ENCODE measurements around the gene BARHL2. TPM values are rescaled to one million over a fixed set of nuclear protein-coding genes. Genes with fewer than 3 reads are reported as not detected.

BARHL2 gene
- total RNA-seq, 6 experiments from 2014 or later = not detected

DNA sequence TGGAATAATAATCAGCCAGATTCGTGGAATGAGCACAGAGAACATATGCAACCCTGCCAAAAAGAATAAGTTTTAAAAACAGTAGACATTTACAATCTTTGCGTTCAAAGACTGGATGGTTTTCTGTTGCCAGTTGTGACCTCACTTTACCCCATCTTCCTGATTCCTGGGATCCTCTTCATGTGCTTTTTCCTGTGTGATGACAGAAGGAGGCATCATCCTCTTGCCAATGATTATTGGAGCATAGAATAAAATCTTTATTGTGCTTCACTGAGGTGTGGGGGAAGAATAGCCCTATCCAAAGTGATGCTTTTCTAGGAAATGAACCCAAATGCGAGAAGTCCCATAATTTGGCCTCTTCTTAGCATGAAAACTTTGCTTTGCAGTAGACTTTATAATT lies 15.0 kb upstream of the BARHL2 start:
- H3K4me3 ChIP-seq = no peak overlapping the region
- H3K27ac ChIP-seq = no peak overlapping the region
- WGBS (ENCODE audit: insufficient coverage, low coverage, low lambda C conversion rate, missing lambda C conversion rate) = 48% methylated on average over 3 of the region's 3 CpGs
- ATAC-seq (no peak), DNase-seq (no peak)
- H3K9me3 ChIP-seq = no peaks in the 10 kb centered on the region
- H3K36me3 ChIP-seq = no peaks in the 10 kb centered on the region
- TF ChIP-seq POLR2A (IDR thresholded peaks at IDR 0.05) = no peak
- TF ChIP-seq, protein P1, sequence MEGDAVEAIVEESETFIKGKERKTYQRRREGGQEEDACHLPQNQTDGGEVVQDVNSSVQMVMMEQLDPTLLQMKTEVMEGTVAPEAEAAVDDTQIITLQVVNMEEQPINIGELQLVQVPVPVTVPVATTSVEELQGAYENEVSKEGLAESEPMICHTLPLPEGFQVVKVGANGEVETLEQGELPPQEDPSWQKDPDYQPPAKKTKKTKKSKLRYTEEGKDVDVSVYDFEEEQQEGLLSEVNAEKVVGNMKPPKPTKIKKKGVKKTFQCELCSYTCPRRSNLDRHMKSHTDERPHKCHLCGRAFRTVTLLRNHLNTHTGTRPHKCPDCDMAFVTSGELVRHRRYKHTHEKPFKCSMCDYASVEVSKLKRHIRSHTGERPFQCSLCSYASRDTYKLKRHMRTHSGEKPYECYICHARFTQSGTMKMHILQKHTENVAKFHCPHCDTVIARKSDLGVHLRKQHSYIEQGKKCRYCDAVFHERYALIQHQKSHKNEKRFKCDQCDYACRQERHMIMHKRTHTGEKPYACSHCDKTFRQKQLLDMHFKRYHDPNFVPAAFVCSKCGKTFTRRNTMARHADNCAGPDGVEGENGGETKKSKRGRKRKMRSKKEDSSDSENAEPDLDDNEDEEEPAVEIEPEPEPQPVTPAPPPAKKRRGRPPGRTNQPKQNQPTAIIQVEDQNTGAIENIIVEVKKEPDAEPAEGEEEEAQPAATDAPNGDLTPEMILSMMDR (IDR thresholded peaks at IDR 0.05) = no peak
- peaks cover 0 to 15% (median 0%) of the 10 kb centered on the region in 4 donors for H3K4me1 ChIP-seq
- peaks cover 7 to 48% of the 10 kb centered on the region in 2 donors for H3K27me3 ChIP-seq
- intact Hi-C loops (cut with DNase I) = no loop called here

DNA sequence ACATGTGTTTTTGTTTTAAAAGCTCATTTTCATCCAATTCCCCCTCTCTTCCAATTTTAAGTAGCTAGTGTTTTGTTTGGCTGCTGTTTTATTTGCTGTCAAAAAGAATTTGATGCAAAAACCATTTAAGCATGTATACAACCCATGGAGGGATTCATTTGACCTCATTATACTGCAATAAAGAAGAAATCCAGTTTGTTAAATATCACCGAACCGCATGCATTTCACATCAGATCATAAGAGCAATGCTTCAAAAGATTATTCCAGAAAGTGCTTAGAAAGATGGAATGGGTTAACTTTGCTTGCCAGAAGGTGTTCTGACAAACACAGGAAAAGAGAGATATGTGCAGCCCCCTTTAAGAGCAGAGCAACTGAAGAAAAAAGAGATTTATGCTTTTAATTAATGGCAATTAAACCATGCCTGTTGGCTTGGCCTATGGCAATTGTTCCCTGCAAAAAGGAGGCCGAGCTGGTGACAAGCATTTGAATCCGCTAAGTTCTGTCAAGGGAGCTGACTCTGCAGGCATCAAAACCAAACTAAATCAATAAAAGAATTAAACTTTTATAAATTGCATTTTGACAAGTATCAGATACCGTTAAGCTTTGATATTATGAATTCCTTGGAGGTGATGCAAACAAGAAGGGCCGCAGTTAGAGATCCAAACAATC lies 14.4 kb upstream of the BARHL2 start:
- intact Hi-C loops (cut with DNase I) = no loop called here
- no peak overlapping the region for H3K4me3 ChIP-seq
- H3K27me3 ChIP-seq = peaks cover 7 to 54% of the 10 kb centered on the region in 2 donors
- H3K27ac ChIP-seq = no peak overlapping the region
- no peaks in the 10 kb centered on the region for H3K36me3 ChIP-seq
- H3K4me1 ChIP-seq = peaks cover 0 to 15% (median 0%) of the 10 kb centered on the region in 4 donors
- ATAC-seq (no peak), DNase-seq (no peak)
- TF ChIP-seq, protein P1 (IDR thresholded peaks at IDR 0.05) = no peak
- no peak for TF ChIP-seq POLR2A (IDR thresholded peaks at IDR 0.05)
- WGBS (ENCODE audit: insufficient coverage, low coverage, low lambda C conversion rate, missing lambda C conversion rate) = 48% methylated on average over 6 of the region's 6 CpGs
- no peaks in the 10 kb centered on the region for H3K9me3 ChIP-seq

DNA sequence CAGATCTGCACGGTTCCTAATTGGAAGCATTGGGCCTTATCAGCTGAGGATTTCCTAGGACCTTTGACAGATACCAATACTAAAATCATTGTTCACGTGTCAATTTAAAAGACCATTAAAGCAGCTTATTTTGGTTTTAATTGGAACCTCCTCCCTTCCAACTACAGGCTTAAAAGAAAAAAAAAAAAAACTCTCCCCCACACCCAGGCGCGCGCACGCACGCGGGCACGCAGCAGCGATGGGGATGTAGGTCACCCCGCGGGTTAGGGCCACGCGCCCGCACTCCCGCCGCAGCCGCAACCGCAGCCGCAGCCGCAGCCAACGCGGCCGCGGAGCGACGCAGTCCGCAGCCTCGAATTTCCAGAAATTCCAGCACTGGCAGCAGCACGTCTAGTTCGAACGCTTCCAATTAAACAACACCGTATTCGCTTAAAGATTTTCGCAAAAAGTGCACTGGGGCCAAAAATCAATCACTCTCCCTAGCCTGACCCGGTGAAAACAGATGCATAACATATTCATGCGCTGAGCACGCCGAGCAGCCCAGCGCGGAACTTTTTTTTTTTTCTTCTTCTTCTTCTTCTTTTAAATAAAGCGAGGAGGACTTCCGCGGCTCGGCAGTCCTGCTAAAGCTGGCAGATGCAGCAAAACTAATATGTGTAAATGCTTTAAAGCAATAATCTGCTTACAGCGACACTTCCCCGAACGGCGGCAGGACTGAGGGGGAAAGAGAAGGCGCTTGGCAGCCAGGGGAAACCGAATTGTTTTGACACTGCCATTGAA lies 13.3 kb upstream of the BARHL2 start:
- ATAC-seq = no peak

DNA sequence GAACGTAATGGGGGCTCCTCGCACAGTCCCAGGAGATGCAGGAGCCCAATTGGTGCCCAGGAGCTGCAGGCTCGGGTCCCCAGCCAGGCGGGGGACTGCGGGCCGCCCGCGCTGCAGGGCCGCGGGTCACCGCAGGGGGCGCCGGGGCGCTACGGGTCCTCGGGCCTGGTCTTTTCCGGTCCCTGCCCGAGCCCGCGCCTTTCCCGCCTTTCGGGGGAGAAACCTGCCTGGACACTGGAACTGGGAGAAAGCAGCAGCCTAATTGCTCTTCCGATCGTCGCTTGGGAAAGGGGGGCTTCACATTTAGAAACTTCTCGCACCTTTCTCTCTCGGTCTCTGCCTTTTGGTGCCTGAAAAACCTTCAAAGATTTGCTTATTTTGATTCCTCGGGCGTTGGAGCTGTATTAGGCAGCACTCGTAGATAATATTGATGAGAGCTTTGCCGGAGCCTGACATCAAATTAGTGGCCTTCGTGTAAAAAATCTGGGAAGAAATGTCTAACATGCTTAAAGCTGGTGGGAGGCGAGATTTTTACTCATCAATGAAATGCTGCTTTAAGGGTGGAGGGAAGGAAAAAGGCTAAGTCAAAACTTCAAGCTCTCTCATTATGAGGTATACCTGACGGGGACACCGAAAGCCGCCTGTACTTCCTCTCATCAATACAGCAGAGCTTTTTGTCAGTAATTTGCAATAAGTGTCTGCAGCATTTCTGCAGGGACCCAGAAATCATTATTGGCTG lies 12.6 kb upstream of the BARHL2 start:
- Histone ChIP-seq H3K36me3 (no peaks in the 10 kb centered on the region), H3K4me3 (no peak overlapping the region), H3K27ac (no peak overlapping the region), H3K4me1 (peaks cover 0 to 28% (median 3%) of the 10 kb centered on the region in 4 donors), H3K27me3 (peaks cover 12 to 71% of the 10 kb centered on the region in 2 donors), H3K9me3 (no peaks in the 10 kb centered on the region)
- TF ChIP-seq POLR2A (IDR thresholded peaks at IDR 0.05) = no peak
- TF ChIP-seq, protein P1 (IDR thresholded peaks at IDR 0.05) = peak; percentile 16 to 34 (median 26)
- DNase-seq (no peak), ATAC-seq (peak in 3 of 4 donors; percentile 33 to 39 (median 36))
- intact Hi-C loops (cut with DNase I) = no loop called here
- 10% methylated on average over 15 of the region's 36 CpGs for WGBS (ENCODE audit: insufficient coverage, low coverage, low lambda C conversion rate, missing lambda C conversion rate)

More for the DNA sequence above, 13.3 kb upstream of the BARHL2 start:
- Histone ChIP-seq H3K27me3 (peaks cover 7 to 65% of the 10 kb centered on the region in 2 donors), H3K4me1 (peaks cover 0 to 23% (median 3%) of the 10 kb centered on the region in 4 donors), H3K27ac (no peak overlapping the region), H3K9me3 (no peaks in the 10 kb centered on the region), H3K36me3 (no peaks in the 10 kb centered on the region), H3K4me3 (no peak overlapping the region)
- no peak for DNase-seq
- no peak for TF ChIP-seq POLR2A (IDR thresholded peaks at IDR 0.05)
- TF ChIP-seq, protein P1 (IDR thresholded peaks at IDR 0.05) = no peak
- 3% methylated on average over 48 of the region's 51 CpGs for WGBS (ENCODE audit: insufficient coverage, low coverage, low lambda C conversion rate, missing lambda C conversion rate)
- intact Hi-C loops (cut with DNase I) = no loop called here

All from right lobe of liver (tissue), 6 donors.